Astrocyte of the cerebellum (primary cell): ENCODE results near the gene SIX2.
A peak's percentile ranks its signal among the peaks of the same experiment; 100 is the strongest.

ENCODE experiments used
- DNase-seq: peaks from one replicate; pipeline ENCODE4 v3.0.0-alpha.2; 2011; ENCODE audit warnings: low read depth
- H3K4me3 ChIP-seq: 2 replicates; pipeline ENCODE4 v1.5.1; 2011; ENCODE audit warnings: mild to moderate bottlenecking, low read depth, low read length, moderate library complexity
- CTCF ChIP-seq: IDR thresholded peaks from 2 replicates; pipeline ENCODE4 v1.5.1; 2012; ENCODE audit warnings: low read length, low read depth, moderate library complexity, mild to moderate bottlenecking; ENCODE audit errors: missing control alignments
- in situ Hi-C: cut with HindIII; loops from 2 replicates; pipeline ENCODE4 v1.10.0; 2017; ENCODE audit warnings: low sequenced_read_pairs

The SIX2 gene

DNA sequence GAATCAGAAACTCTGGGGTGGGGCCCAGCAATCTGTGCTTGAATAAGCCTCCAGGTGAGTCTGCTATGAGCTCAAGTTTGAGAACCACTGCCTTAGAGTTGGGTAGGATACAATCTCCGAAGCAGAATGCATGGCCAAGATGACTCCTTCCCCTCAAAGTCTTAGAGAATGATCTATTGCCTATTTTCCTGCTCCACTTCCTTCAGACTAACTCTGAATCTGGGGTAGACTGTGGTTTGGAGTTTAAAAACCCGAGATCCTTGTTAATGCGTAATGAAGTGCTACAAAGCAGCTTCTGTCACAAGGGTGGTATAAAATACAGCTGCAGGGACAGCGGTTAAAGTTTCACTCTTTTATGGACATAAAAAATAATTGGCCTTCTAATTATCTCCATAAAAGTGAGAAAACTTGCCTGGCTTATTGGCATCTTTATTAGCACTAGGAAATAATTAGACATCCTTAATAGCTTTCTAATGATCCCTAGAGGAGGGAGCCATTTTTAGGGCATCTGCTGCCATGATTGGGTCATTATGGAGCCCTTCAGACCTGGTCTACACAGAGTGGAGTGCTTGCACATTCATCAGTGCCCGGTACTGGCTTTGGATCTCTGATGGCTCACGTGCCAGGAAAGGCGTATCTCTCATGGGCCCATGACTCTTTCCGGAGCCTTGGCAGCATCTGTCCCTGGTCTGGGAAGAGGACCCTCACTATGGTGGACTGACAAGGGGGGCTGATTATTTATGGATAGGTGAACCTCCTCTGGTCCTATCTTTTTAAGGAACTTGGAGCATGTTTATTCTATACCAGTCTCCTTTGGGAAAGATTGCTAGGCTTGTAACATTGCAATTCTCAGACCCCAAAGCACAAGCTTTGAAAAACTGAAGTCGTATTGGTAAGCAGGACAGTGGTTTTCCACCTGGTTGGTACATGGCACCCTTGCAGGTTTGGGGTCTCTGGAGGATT is 28.2 kb downstream of the SIX2 start:
- no peak for DNase-seq
- H3K4me3 ChIP-seq: no peak overlapping the region
- in situ Hi-C loops: loop anchor here (5.0 kb wide), 1 partner anchor 511 kb away; no protein-coding TSS in a partner anchor
- TF ChIP-seq CTCF: no peak

DNA sequence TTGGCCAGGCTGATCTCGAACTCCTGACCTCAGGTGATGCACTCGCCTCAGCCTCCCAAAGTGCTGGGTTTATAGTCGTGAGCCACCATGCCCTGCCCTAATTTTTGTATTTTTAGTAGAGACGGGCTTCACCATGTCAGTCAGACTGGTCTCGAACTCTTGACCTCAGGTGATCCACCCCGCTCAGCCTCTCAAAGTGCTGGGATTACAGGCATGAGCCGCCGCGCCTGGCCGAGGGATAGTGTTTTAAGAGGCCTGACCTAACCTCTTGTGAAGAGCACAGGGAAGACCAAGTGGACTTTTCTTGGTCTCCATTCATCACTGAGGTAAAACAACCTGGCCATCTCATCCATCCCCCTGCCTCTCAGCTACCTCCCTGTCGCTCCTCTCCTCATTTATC is 29.7 kb downstream of the SIX2 start:
- no peak overlapping the region for H3K4me3 ChIP-seq
- DNase-seq: no peak
- in situ Hi-C loops: no loop called here
- TF ChIP-seq CTCF: no peak

DNA sequence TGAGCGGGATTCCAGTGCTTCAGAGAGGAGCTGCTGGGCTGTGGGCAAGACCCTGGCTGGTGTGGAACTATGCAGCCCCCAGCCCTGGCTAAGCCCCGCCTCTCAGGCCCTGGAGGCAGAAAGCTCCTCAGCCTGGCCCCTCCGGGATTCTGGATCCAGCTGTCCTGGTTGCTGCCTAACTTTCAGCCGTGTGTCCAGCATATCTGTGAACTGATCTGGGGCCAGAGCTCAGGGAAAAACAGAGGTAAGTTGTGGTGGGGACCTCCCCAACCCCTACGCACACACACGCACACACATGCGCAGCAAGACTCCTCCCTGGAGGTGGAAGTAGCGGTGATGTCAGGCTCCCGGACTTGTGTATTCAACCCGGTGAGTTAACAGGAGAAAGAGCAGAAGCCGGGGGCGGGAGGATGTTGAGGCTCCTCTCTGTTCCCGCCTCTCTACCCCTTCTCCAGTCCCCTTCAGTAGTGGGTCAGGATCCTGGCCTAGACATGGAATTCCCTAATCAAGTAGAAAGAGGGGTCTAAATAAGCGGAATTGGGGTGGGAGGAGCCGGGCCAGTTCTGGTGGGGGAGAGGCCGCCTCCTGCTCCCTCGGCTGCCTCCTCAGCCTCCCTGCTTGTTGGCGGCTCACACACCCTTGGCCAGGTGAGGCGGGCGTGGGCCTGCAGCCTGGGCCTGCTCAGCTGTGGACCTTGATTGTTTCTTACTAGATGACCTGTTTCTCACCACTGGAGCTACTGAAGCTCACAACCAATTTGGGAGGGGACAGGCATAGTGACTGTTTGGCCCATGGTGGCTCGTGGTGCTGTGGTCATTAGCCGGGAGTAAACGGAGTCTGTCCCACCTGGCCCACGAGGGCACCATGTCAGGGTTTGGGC is 33.4 kb downstream of the SIX2 start:
- no peak for TF ChIP-seq CTCF
- H3K4me3 ChIP-seq: no peak overlapping the region
- in situ Hi-C loops: no loop called here
- DNase-seq: no peak

DNA sequence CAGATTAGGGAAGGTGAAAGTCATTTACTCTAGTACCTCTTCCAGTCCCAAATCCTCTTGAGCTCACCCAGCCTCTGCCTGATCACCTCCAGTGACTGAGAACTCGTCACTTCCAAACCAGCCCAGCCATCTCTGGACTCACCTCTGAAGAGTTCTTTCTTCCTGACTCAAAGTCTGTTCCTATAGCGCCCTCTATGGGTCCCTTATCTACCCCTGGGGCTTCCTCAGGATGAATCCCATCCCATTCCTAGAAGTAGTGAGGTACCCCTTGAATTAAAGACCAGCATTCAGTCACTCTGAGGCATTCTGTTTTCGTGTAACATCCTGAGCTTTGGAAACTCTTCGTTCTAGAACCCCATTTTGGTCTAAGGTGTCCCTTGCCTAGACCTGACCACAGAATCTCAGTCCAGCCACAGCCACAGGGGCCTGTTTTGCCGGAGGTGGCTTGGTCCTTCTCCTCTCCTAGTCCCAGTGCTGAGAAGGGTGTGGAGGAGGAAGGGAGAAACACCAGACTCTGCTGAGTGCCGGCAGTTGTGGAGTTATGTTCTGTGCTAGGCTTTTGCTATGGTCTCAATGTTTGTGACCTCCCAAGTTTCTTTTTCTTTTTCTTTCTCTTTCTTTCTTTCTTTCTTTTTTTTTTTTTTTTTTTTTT is 35.1 kb downstream of the SIX2 start:
- no peak overlapping the region for H3K4me3 ChIP-seq
- in situ Hi-C loops: no loop called here
- DNase-seq: no peak
- TF ChIP-seq CTCF: peak; percentile 36

- DNase-seq: no peak
- no peak overlapping the region for H3K4me3 ChIP-seq
- TF ChIP-seq CTCF: no peak
- in situ Hi-C loops: no loop called here
These were observed 36.3 kb downstream of the SIX2 start for GRCh38 chr2:44972771-44973535.
